ENCODE results near the gene SUPT3H.

The SUPT3H gene

GRCh38 chr6:45002390-45003105, 375.2 kb downstream of the SUPT3H start:
- DNase-seq (ENCODE audit: low read depth): no peak

DNA sequence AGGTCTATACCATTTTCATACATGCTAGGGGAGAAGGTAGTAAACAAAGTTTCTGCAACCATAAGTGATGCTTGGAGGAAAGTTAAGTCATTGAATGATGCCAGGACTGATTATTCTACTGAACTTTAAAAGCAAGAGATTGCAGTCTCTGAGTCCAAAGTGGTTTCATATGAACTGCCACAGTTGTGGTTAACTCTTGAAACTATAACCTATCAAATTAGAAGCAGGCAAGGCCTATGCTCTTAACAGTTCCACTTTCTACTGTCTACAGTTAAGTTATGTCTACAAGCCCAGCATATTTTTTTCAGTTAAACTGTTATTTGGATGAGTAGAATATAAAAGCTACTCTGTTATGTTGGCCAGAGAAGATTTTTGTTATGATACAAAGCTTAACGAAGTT, 376.1 kb downstream of the SUPT3H start:
- DNase-seq (ENCODE audit: low read depth): no peak

DNA sequence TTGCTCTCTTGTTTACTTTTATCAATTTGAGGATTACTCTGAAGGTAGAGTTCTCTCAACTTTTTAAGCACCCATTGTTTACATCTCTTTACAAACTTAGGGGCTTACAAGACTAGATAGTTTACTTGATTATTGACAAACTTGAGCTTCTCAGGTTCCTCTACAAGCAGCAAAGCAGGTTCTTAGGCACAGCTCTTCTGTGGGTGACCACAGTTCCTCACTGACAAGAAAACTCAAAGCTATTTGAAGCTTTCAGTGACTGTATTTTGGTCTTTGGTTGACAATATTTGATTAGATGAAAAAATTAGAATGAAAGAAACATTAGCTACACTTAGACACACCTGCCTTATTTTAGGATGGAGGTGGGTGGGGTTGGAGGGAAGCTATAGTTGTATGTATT, 376.9 kb downstream of the SUPT3H start:
- DNase-seq (ENCODE audit: low read depth): no peak

DNA sequence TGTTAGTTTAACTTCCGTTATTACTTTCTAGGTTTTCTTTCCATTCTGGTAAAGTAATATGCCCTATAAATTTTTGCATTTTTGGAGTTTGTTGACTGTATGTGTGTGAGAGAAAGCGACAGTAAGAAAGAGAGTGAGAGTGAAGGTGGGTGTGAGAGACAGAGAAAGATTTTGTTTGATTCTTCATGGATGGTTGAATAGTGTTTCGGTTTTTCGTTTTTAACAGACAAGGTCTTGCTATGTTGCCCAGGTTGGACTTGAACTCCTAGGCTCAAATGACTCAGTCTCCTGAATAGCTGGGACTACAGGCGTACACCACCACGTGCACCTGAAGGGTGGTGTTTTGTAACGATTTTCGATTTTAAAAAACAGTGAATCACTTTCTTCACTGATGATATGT, 378.7 kb downstream of the SUPT3H start:
- DNase-seq (ENCODE audit: low read depth): no peak

DNA sequence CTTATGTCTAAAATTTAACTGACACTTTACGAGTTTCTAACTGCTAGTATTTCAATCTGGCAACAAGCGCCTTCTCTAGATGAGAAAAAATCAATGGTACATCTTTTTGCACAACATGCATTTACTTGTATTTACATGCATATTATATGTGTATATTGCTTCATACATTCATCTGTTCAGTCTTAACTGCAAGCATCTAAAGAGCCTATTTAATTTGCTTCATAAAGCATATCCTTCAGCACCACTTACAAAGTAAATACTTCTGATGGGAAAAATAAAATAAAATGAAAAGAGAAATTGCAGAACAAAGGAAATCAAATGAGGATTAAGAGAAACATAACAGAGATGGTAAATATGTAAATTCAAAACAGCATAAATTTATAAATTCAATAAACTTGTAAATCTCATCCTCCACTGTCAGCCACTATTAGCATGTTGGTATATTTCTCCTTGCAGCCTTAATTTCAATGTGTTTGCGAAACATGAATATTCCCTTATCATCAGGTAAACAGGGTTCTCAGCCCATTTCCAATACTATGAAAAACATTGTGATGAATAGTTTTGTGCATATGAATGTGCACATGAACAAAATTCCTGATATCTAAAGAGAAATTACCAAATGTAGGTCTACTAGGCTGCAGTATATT, 382.1 kb downstream of the SUPT3H start:
- no peak for DNase-seq (ENCODE audit: low read depth)

GRCh38 chr6:44989391-44989790, 388.3 kb downstream of the SUPT3H start:
- DNase-seq (ENCODE audit: low read depth): no peak

- no peak for DNase-seq (ENCODE audit: low read depth)
Observed at GRCh38 chr6:44985006-44985405, 392.7 kb downstream of the SUPT3H start.

- no peak for DNase-seq (ENCODE audit: low read depth)
Observed at GRCh38 chr6:44983467-44984365, 394.0 kb downstream of the SUPT3H start.

GRCh38 chr6:44980841-44981240, 396.9 kb downstream of the SUPT3H start:
- no peak for DNase-seq (ENCODE audit: low read depth)

DNA sequence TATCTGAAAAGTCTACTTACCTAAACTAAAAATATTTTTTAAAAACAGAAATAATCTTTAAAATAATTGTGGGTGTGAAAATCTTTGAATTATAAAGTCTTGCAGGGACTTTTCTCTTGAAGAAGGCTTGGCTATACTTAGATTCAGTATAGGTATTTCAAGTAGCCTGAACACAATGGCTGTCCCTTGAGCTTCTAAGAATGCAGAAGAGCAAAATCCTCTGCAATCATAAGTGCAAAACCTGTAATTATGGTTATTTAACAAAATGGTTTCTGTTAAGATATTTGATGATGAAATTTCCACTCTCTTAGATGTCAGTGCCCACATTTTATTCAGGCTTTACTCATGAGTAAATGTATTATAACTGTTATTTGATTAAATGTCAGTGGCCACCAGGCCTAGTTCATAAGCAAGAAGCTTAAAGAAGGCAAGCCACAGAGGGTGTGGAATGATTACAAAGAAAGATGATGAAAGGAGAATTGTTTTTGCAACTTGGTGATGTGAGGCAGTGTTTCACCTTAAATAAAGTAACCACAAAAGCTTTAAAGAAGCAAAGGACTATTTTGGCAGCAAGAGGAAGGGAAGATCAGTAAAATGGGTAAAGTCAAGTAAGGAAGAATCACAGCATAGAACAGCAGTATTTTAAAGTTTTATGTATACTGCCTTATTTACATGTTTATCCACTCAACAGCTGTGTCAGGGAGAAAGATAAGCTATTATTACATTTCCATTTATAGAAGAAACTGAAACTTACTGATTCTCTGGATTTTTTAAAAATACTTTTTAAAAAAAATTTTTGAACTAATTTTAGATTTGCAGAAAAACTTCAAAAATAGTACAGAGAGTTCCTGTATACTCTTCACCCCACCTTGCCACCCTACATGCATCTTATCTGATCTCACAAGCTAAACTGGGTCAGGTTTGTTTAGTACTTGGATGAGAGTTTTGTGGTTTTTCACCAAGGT, 400.8 kb downstream of the SUPT3H start:
- DNase-seq (ENCODE audit: low read depth): no peak

GRCh38 chr6:44974511-44974910, 403.2 kb downstream of the SUPT3H start:
- no peak for DNase-seq (ENCODE audit: low read depth)

DNA sequence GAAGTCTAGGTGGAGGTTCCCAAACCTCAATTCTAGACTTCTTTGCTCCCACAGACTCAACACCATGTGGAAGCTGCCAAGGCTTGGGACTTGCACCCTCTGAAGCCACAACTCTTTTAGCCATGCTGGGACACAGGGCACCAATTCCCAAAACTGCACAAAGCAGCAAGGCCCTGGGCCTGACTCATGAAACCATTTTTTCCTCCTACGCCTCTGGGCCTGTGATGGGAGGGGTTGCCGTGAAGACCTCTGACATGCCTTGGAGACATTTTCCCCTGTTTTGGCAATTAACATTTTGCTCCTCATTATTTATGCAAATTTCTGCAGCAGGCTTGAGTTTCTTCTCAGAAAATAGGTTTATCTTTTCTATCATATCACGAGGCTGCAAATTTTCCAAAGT, 405.0 kb downstream of the SUPT3H start:
- DNase-seq (ENCODE audit: low read depth): no peak

DNA sequence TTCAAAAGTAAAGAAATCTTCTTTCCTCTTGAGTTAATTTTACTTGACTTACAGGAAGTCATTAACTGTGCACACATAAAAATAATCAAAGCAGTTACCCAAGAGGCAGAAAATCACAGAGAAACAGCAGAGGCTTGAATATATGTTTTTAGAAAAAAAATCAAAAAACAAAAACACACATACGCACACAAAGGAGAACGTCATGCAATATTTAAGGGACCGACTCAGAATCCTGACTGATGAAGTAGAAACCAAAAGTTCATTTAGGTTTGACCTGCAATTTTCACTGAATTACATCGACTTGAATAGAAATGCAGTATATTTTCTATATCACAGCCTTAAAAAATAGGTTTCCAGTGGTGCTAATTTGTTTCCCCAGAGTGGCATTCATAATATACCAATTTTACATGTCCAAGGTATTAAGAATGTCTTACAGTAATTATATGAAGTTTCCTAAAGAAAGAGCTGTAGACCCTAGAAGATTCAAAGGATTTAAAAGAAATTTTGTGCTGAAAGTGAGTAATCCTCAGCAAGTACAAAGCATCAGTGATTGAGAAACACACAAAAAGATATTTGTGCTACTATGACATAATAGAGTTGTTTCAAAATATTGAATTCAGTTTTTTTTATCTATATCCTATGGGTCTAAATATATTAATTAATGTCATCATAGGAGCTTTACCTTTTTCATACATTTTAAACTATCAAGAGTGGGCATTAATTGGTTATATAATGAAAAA, 408.1 kb downstream of the SUPT3H start:
- no peak for DNase-seq (ENCODE audit: low read depth)

- no peak for DNase-seq (ENCODE audit: low read depth)
Observed at GRCh38 chr6:44967481-44967880, 410.3 kb downstream of the SUPT3H start.

DNA sequence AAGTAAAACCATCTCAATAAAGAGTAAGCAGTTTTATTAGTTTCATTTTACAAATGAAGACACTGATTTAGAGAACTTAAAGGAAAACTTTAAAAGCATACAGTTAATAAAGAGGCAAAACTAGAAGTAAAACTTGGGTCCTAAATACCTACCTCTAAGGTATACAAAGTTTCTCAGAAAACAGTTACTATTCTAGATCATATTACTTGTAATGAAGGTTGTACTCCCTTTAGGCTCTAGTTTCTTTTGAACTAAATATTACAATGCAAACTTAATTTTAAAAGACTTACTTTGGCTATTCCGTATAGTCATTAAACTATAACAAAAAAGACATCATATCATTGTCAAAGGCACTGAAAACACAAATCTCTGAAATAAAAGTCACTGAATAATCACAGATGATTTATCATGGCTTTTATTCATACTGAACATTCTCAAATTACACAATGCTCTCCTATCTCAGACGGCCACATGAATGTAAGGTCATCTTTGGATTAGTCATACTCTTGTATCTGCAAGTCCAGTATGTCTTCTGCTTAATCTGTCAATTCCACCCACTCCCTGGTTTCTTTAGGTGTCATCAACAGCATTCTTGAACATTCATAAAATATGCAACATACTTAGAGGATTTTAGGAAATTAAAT, 411.2 kb downstream of the SUPT3H start:
- DNase-seq (ENCODE audit: low read depth): no peak

DNA sequence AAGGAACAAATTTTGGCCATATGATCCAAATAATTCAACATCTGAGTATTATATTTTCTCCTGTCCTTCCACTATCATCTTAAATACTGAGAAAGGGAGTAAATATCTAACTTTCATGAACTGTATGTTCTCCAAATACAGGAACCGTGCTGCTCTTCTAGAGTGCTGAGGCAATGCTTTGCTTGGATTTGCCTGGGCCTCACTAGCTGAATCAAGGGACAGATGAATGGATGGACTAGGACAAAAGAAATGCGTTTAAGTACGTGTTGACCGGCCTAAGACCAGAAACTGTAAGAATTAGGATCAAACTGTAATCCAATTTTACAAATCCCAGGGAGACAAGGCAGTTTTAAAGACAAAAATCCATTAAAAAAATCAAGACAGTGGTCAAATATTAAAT, 412.0 kb downstream of the SUPT3H start:
- no peak for DNase-seq (ENCODE audit: low read depth)

DNA sequence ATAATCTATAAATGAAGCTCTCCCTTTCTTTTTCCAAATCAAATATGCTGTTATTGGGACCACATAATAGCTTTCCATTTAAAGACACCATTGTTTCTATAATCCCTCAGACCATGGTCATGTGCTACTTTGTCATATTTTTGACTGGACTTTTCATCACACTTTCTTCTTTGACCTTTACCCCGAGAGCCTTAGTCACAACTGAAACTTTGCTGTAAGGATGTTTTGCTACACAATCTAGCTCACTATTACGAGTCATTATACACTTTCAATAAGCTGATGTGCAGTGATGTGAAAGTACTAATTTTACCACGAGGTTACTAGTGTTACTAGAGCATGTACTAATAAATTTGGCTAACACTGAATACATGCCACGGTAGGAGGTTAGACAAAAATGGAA, 416.8 kb downstream of the SUPT3H start:
- no peak for DNase-seq (ENCODE audit: low read depth)

DNA sequence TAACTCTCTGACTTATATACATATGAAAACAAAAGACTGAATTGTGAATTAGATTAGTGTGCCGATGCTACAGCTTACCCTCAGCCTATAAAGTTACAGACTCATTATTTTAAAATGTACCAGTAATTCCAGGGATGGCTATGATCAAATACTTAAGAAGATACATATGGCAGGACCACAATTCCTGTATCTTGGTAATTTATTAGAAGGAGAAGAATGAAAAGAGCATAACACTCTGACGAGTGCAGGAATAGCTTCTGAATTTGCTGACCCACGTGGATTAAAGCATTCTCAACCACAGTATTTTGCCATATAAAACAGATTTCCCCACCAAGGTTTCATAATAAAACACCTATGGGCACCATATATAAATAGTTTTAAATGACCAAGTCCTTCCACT, 418.1 kb downstream of the SUPT3H start:
- no peak for DNase-seq (ENCODE audit: low read depth)

DNA sequence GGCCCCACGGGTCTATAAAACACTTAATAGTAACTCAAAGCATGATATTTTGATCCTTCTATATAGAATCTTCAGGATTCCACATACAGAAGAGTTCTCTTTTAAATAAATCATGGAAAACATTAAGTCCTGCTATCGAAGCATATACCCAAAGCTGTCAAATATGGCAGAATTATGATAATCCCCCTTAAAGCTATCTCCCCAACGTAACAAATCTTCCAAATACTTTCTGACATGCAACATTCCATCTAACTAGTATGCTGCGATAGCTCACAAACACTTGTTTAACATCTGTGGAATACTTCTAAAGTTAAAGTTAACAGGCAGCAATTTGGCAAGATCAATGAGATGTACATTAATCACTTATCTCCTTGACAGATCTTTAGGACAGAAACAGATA, 420.6 kb downstream of the SUPT3H start:
- DNase-seq (ENCODE audit: low read depth): no peak

DNA sequence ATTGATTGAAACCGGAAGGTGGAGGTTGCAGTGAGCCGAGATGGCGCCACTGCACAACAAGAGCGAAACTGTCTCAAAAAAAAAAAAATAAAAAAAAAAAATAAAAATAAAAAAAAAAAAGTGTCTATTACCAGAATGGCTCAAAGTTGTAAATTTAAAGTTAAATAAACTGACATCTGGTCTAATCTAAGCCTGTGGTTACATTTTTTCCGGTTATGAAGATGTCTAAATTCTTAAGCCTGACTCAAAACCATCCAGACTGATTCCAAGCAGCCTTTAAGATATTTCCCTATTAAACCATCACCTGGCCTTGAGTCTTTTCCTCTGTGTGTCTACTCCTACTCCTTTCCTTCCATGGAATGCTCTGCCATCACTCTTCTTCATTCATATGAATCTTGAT, 421.3 kb downstream of the SUPT3H start:
- DNase-seq (ENCODE audit: low read depth): no peak
